HG03460 (cell line): ENCODE data around the gene TJP2.
"Not testable (repeated sequence)": the region's sequence is repeated elsewhere in the genome, so short reads cannot be mapped to it uniquely, and the experiment has no call there.

Experiments
- ATAC-seq: cut with Tn5 transposase; IDR thresholded peaks from one replicate; pipeline ENCODE4 v1.9.1; 2021; ENCODE audit not compliant: unreplicated experiment

Gene TJP2

DNA sequence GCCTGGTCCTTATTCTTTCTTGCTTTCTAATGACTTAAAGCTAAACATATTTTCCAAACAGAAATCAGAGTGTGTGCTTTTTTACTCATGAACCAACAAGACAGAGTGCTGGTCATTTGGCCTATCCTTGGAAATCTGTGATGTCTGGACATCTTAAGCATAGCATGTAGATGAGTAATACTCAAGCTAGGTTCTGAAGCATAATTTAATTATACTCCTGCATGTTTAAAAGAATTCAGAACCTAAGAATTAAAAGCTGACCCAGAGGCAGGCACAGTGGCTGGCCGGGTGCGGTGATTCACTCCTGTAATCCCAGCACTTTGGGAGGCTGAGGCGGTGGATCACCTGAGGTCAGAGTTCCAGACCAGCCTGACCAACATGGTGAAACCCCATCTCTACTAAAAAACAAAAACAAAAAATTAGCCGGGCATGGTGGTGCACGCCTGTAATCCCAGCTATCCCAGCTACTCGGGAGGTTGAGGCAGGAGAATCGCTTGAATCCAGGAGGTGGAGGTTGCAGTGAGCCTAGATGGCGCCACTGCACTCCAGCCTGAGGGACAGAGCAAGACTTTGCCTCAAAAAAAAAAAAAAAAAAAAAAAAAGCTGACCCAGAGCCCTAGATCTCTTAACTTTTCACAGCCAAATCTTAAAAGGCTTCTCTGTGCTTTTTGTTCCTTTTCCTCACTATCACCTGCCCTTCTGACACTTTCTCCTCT is 16.2 kb upstream of the TJP2 start:
- no peak for ATAC-seq

DNA sequence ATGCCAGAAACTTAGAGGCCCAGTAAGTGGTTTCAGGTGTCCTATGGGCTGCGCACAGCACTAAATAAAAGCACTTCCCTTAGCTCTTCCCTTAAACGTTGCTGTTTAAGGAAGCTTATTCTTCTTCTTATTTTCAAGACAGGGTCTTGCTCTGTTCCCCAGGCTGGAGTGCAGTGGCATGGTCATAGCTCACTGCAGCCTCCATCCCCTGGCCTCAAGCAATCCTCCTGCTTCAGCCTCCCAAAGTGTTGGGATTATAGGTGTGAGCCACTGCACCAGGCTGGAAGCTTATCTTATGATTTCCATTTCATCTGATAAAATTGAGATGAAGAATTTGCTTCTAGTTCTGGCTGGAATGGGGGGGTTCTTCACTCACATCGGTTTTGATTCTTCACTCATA is 15.6 kb upstream of the TJP2 start:
- no peak for ATAC-seq

DNA sequence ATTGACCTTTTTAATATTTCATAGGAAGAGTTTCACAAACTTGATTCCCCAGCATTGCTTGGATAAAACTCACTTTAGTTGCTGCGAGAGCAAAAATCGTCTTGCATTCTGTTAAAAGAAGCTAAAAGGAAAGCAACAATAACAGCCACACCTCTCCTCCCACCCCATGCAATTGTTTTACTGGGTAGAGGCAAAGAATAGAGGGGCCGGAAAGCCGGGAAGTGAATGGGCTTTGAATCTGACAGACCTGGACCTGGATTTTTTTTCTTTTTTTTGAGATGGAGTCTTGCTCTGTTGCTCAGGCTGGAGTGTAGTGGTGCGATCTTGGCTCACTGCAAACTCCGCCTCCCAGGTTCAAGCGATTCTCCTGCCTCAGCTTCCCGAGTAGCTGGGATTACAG is 9.5 kb upstream of the TJP2 start:
- ATAC-seq = not testable (repeated sequence)

DNA sequence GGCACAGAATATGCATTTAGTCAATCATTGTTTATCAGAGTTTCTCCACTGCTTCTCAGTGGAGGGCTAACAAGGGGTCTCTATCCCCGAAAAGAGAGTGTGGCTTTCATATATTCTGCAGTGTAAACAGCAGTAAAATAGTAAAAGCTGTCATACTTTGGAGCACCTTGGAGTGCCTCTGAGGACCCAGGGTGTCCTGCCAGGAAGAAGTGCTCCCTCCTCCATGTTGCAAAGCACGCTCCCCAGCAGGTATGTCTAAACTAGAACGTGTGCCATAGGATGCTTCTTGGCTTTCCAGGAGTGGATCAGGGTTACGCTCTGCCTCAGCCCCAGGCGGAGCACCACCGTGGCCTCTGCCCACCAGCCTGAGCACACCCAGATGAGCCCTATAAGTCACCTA is 8.5 kb upstream of the TJP2 start:
- no peak for ATAC-seq

DNA sequence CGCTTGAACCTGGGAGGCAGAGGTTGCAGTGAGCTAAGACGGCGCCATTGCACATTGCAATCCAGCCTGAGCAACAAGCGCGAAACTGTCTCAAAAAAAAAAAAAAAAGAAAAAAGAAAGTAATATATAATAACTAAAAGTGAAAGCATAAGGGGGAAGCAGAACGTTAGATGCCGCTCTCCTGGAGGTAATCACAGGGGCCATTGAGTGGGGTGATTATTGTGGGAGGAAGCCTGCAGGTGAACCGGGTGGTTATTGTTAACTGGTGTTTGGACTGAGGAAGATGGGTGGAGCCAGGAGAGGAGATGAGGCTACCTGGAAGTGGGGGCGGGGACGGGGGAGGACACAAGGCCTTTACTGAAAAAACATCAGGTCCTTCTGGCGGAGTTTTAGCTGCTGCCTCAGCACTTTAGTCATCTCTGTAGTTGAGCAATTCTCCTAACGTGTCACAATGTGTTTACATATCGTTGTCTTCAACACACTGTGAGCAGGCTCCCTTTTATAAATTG is 5.3 kb upstream of the TJP2 start:
- ATAC-seq = peak; percentile 47

DNA sequence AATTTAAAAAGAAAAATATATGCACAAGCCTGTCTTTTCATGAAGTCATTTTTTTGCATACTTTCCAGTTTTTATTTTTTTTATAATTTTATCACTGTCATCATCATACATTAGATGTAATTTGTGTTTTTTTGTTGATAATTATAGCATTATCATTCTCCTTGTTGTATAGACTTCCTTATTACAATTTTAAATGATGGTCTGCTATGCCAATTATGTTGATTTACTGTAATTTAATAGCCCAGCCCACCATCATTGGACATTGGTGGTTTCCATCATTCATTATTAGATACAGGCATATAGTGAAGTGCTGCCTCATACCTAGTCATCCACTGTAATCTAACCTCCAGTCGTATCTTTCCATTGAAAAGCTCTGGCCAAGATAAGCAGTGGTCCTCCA is 3.8 kb upstream of the TJP2 start:
- no peak for ATAC-seq

DNA sequence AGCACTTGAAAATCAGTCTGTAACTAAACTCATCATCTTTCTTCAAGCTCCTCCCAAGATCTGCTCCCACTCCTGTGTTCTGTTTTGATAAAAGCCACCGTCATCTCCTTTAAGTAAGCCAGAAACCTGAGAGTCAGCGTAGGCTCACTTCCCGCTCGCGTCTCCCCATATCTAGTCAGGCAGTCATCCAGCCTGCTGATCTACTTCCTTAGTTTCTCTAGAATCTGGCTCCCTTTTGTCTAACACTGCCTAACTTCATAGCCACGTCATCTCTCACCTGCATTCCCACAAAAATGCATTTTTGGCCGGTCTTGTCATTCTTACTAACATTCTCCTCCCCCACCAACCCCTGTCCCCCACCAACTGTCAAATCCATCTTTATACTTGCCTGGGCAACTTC is 3.0 kb upstream of the TJP2 start:
- no peak for ATAC-seq

DNA sequence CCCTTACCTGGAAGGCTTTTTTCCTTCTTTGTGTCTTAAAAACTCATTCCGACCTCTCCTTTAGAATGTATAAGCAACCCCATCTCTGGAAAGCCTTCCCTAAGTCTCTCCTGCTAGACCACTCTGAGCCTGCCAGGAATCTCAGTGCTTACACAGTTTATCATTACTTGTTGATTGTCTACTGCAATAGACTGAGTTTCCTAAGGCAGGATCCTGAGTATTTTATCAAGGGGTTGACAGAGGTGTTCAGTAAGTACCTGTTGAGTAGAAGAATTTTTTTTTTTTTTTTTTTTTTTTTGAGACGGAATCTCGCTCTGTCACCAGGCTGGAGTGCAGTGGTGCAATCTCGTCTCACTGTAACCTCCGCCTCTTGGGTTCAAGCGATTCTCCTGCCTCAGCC is 2.6 kb upstream of the TJP2 start:
- no peak for ATAC-seq

DNA sequence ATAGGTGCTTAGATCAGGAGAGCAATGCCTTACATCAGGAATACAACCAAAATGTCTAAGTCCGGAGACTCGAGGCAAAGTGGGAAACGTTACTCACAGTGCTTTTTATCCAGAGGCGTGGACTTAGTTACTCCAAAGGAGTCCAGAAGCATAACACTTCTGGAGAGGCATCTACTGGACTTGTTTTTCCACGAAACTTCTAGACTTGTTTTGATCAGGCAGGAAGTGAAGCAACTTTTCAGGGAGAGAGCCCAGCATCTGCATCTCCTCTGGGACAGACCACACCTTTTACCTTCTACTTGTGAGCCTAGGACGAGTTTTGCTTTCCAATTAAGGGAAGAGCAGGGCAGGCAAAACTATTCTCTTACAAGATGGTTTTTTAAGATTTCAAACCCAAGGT is 1.2 kb upstream of the TJP2 start:
- ATAC-seq = no peak

DNA sequence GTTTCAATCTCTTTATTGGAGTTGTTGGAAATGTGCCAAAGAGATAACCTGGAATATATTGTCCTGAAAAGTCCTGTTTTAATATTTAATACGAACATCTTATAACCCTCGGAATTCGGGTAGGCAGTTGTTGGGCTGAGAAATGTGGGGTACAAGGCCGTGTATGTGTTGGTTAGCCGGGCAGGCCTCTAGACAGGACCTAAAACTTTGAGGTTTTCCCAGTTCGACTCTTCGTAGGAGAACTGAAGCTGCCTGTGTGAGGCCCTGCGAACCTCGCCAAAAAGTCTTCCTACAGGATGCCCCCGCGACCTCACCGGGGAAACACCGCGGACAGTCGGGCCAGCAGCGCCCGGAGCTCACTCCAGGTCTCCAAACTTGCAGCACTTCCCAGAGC is 583 bp upstream of the TJP2 start:
- peak; percentile 5 for ATAC-seq

DNA sequence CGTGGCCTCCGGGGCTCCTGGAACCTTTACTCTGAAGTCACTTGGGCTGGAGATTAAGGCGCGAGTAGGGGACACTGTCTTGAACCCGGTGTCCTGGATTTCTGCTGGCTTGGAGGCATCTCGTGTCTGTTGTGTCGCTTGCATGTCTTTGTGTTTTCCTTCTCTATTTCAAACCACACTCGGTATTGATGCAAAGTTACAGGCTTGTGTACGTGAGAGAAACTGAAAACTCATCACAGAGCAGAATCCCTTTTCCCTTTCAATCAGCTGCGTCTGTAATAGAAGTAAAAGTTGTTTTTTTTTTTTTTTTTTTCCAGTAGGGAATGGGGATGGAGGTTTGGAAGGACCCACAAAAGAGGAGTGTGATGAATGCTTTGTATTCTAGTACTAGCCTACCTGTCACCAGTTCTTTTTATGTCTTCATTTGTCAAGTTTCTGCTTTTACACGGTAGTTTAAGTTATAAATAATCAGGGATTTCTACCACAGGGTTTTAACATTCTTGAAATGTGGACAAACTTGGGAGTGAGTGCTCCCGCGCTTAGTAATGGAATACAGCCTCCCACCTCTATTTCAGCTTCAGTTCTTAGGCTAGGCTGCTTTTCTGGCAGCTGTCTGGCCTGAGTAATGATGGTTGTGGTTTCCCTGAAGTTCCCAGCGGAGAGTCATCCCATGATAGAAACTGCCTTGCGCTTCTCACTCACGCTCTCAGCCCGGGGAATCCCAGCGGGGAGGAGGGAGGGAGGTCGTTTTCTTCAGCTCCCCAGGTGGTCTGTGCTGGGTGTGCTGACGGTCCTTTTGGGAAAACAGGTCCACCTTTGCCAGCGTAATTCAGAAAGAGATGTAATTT is 763 bp downstream of the TJP2 start:
- peak; percentile 56 for ATAC-seq

DNA sequence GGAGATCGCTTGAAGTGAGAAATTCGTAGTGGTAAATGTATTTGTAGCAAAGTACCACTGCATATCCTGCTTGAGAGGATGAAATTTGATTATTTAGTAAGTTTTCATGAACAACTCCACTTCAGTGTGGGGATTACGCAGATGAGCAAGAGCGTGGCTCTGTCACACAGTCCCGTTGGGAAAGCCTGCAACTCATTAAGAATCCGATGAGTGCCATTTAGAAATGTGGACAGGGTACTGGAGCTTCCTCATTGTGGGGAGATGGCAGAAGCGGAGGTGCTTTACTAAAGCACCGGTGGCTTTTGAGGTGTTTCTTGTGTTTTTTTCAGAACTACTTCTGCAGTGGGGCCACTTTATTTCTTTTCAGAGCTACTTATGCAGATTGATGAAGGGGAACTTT is 1.4 kb downstream of the TJP2 start:
- ATAC-seq = peak; percentile 19

DNA sequence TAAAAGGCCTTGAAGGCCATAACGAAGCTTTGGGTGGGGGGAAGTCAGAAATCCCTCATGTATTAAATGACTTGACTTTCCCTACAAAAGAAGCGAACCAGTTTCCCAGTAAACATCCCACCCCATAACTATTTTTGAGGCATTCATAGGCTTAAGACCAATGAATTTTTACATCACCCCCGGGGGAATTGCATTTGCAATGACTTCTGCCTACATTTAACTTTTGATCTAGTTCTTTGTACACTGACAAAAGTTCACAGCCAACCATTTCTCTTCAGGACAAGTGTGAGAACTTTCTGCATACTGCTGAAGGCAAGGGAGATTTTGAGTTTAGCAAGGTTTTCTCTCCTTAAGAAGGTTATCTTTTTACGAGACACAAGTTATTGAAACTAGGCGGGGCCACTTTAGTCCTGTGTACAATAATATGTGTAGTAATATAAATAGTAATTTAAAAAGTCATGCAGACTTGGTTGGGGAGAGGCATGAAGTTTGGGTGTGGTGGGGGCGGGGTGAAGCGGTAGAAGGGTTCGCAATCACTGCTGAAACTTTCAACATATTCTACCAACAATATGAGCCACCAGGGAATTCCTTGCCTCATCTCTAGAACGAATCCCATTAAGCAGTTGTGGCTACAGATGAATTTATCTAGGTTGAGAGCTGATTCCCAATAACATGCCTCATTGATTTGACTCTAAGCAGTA is 2.5 kb downstream of the TJP2 start:
- ATAC-seq = no peak

DNA sequence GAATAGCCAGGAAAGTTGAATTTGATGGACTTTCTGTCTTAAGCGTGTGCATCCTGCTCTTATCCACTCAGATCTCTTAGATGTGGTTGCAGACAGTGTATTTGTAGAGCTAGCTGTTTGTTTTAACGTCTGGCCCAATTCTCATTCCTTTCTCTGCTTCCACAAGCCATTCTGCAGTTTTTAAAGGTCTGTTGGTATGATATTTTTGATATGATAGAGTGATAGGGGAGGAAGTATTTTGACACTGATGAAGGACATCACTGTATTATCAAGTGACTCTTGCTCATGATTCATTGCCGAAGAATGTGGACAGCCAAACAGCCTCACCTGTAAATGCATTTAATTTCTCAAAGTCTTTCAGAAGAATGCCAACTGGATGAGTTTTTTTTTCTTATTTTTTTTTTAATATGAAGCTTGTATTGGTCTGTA is 4.5 kb downstream of the TJP2 start:
- ATAC-seq = no peak

DNA sequence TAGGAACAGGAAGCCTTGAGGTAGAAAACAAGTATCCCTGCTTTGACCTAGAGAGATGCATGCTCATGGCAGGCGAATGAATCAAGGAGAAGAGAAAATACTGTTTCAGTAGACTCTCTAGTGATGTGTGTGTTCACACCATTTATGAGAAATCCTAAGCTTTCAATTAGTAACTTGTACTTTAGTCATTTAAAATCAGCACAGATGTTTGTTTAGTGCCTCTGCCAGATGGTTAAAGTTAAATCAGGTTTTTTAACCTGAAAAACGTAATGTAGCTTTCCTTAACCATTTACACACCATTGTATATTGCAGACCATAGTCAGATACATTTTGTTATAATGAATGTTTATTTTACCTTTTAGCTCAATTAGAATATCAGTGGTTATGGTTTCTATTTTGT is 5.0 kb downstream of the TJP2 start:
- ATAC-seq = no peak

DNA sequence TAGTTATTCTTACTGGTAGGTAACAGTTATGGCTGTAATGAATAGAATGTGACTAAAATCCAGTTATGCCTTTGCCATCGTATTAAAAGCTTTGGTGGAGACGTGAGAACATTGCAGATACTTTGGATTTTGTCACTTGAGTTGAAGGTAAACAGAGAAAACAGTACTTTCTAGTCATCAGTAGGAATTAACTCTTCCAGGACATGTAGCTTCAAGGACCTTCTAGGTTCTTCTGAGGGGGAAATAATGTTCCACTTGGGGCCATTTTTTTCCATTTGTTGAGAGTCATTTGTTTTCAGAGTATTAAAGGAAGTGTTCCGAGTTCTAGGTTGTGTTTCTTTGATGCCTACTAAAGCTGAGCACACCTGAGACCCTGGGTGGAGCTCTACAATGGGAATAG is 6.1 kb downstream of the TJP2 start:
- ATAC-seq = no peak

DNA sequence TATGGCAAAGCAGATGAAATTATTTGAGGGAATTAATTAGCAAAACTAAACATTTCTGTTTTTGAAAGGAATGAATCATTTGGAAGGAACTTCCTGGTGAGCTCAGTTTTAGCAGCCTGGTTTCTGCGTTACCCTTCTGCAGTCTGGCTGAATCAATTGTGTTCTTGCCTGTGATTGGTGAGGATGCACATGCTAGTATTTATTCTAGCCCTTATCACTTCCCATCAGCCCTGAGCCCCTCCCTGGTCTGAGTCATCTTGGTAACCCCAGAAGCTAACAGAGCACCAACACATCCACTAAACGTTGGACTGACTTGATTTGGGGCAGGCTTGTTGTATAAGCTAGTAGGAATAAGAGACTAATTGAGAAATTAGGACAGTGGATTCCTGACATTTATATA is 6.6 kb downstream of the TJP2 start:
- no peak for ATAC-seq

DNA sequence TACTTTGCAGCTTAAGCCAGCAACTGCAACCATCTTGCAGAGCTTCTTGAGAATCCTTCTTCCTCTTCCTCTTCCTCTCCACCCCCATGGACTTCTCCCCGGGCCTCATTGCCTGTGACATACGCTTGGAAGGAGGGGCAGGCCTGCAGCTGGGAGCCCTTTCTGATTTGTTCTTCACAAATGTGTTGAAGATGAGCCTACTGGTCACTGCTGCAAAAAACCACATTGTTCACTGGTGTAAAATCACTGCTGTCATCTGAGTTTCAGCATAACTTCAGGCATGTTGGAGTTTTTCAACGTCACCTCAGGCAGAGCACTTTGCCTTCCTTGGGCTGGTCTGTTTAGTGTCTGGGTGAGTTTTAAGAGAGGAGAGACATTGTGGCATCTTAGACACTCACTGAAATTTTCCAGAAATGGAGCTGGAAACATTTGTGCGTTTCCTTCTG is 7.9 kb downstream of the TJP2 start:
- no peak for ATAC-seq

DNA sequence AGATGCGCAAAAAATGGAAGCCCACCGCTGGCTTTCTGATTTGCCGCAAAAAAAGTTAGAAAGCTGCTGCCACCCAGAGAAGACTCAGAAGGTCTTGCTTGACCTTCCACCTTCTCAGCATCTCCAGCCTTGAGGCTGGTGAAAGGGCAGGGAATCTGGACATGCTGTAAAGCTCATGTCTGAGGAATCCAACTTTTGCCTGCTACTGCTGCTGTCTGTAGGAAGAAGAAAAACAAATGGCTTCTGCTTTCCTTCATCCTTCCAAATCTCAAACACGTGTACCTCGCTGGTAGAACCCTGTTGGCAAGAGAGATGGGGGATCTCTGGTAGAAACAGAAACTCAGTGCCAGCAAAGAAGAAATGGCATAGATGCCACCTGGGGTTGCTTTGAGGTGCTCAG is 10.2 kb downstream of the TJP2 start:
- no peak for ATAC-seq

DNA sequence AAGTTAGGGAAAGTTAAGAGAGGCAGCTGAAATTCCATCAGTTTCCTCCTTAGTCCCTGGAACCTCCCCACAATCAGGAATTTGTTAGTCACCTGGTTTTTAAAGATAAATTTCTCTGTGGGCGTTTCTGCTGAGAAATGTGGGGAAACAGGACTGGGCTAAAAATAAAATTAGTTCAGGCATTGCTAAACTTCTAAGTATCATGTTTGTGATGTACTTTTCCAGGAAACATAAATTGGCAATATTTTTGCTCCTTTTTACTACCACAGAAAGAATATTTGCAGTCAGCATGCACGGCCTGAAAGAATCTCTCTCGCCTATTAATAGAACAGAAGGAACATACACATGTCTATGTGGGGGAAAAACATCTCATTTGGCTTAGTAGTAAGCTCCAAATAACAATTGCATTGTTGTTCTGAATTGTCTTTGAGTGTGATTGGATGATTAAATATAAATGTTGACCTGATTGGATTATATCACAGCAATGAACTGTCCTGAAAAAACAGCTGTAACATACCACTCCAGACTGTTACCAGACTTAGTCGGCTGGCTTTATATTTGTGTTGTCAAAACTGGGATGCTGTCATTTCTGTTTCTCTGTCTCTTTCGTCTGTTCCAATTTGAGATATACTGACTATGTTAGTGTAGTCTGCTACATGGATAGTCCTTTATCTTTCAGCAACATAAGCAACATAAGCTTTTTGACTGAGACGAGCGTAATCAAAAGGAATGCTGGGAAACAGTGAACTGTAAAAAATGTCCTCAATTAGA is 12.9 kb downstream of the TJP2 start:
- no peak for ATAC-seq

DNA sequence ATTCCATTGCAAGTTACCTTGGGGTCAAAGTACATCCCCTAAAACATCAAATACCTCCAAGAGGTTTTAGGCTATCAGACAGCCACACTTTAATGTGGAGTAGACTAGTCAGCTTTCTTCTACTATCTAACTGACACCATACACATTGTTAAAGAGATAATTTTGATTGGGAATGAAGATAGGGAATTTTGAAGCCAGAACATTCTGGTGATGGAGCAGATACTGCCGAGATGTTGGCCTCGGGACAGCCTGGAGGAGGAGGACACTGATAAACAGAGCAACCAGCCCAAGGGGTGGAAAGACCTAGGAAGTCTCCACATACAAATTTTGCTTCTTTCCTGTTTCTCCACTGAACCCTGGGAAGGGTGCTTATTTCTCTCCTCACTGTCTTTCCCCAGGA is 14.9 kb downstream of the TJP2 start:
- ATAC-seq = no peak
